Dendritic cell treated with granulocyte-macrophage colony-stimulating factor and Interleukin-4, amounts not matched to agents 40 ng/mL and 50 ng/mL, for 4 days (primary cell): ENCODE data around the gene PRPF40A.
A peak's percentile ranks its signal among the peaks of the same experiment; 100 is the strongest.
"Not testable (repeated sequence)": the region's sequence is repeated elsewhere in the genome, so short reads cannot be mapped to it uniquely, and the experiment has no call there.

Experiments
- H3K27ac Mint-ChIP-seq: one replicate; pipeline ENCODE4 v1.8.0; 2022; ENCODE audit warnings: mild to moderate bottlenecking, mixed read lengths
- H3K27me3 Mint-ChIP-seq: one replicate; pipeline ENCODE4 v1.8.0; 2022; ENCODE audit warnings: mild to moderate bottlenecking, mixed read lengths
- H3K36me3 Mint-ChIP-seq: one replicate; pipeline ENCODE4 v1.8.0; 2022; ENCODE audit warnings: low read depth, mixed read lengths
- H3K4me1 Mint-ChIP-seq: one replicate; pipeline ENCODE4 v1.8.0; 2022; ENCODE audit warnings: low read depth, mixed read lengths
- H3K4me3 Mint-ChIP-seq: one replicate; pipeline ENCODE4 v1.8.0; 2022; ENCODE audit warnings: mild to moderate bottlenecking, moderate library complexity, mixed read lengths
- H3K9me3 Mint-ChIP-seq: one replicate; pipeline ENCODE4 v1.8.0; 2022; ENCODE audit warnings: mixed read lengths
- intact Hi-C: fragments of 100-400 bp; cut with micrococcal nuclease; formaldehyde crosslinking; loops from one replicate; pipeline ENCODE4 v1.15.0; 2022

PRPF40A gene

DNA sequence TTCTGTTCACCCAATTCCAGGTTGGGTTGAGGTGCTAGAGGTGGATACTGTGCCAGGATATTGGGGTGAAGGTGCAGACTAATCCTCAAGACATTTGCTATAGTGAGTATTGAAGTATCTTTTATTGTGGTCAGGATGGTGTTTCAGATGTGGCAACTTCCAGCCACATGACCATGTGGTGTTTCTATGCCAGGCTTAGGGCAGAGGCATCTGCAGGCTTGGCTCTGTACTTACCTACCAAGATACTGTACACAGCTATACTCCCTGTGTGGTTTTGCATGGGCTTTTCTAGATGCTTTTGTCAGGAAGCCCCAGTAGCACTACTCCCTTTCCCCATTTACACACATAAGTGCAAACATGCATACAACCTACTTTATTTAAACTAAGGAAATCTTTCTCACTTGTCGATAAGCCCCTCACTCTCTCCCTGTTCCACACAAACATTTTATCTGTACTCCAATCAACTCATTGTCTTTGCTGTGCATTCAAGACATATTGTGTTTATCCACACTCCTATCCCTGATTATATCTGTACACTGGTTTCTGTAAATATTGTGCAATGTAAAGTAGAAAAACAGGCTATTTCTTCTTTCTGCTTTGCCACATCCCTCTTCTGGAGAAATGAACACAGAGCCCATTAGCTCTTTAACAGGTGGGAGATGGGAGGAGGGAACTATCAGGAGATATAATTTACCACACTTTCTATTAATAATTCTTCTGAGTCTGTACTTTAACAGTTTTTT, 13.5 kb upstream of the PRPF40A start:
- H3K9me3 Mint-ChIP-seq = no peaks in the 10 kb centered on the region
- H3K27ac Mint-ChIP-seq = peak overlapping the region; percentile 5
- peaks cover 7% of the 10 kb centered on the region for H3K36me3 Mint-ChIP-seq
- H3K27me3 Mint-ChIP-seq = no peaks in the 10 kb centered on the region
- peaks cover 17% of the 10 kb centered on the region for H3K4me1 Mint-ChIP-seq
- peak overlapping the region; percentile 11 for H3K4me3 Mint-ChIP-seq
- intact Hi-C loops = no loop called here

DNA sequence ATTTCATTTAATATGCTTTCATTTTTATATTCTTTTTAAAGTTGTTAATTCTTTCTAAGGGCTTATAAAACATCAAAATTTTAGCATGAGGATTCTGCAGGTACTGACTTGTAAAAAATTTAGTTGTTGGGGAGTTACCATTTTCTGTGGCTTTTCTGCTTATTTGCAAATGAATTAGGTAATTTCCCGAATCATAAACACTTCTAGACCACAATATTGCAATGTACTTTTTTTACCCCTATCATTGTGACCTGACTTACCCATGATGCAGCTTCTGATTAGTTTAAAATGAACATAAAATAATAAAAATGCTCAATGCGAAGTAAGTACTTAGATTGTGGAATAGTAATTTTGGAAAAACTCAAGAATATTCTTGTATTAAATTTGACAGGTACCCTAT, 12.6 kb upstream of the PRPF40A start:
- Mint-ChIP-seq H3K36me3 (peaks cover 3% of the 10 kb centered on the region), H3K4me1 (peaks cover 17% of the 10 kb centered on the region), H3K9me3 (no peaks in the 10 kb centered on the region), H3K27me3 (no peaks in the 10 kb centered on the region), H3K27ac (no peak overlapping the region), H3K4me3 (no peak overlapping the region)
- intact Hi-C loops = no loop called here

GRCh38 chr2:152723918-152724317, 6.7 kb upstream of the PRPF40A start:
- H3K36me3 Mint-ChIP-seq = peaks cover 35% of the 10 kb centered on the region
- H3K4me3 Mint-ChIP-seq = no peak overlapping the region
- H3K9me3 Mint-ChIP-seq = no peaks in the 10 kb centered on the region
- no peak overlapping the region for H3K27ac Mint-ChIP-seq
- H3K4me1 Mint-ChIP-seq = peaks cover 21% of the 10 kb centered on the region
- H3K27me3 Mint-ChIP-seq = no peaks in the 10 kb centered on the region
- intact Hi-C loops = no loop called here

GRCh38 chr2:152722639-152723038, 5.4 kb upstream of the PRPF40A start:
- intact Hi-C loops, H3K4me3 Mint-ChIP-seq, H3K9me3 Mint-ChIP-seq, H3K27ac Mint-ChIP-seq, H3K27me3 Mint-ChIP-seq: not testable (repeated sequence)
- H3K36me3 Mint-ChIP-seq = peaks cover 48% of the 10 kb centered on the region
- H3K4me1 Mint-ChIP-seq = peaks cover 21% of the 10 kb centered on the region

GRCh38 chr2:152720794-152721193, 3.5 kb upstream of the PRPF40A start:
- H3K4me3 Mint-ChIP-seq = no peak overlapping the region
- intact Hi-C loops = no loop called here
- H3K4me1 Mint-ChIP-seq = peaks cover 31% of the 10 kb centered on the region
- no peak overlapping the region for H3K27ac Mint-ChIP-seq
- no peaks in the 10 kb centered on the region for H3K9me3 Mint-ChIP-seq
- no peaks in the 10 kb centered on the region for H3K27me3 Mint-ChIP-seq
- H3K36me3 Mint-ChIP-seq = peaks cover 60% of the 10 kb centered on the region

GRCh38 chr2:152718909-152719645, 1.8 kb upstream of the PRPF40A start:
- Mint-ChIP-seq H3K4me1 (peaks cover 31% of the 10 kb centered on the region), H3K4me3 (peak overlapping the region; percentile 92), H3K27me3 (no peaks in the 10 kb centered on the region), H3K27ac (peak overlapping the region; percentile 96), H3K36me3 (peaks cover 71% of the 10 kb centered on the region), H3K9me3 (no peaks in the 10 kb centered on the region)
- intact Hi-C loops = loop anchor here (5.0 to 10.0 kb wide), 3 partner anchors 542 to 894 kb away; partner anchors contain the start of genes ARL5A and STAM2

GRCh38 chr2:152718076-152718908, 1.0 kb upstream of the PRPF40A start, which contains the start of gene ARL6IP6:
ARL6IP6 (plus strand) TSS chr2:152718620; CDS start chr2:152718625, 5 bp downstream.
- H3K4me3 Mint-ChIP-seq = peak within 1 kb of the TSS; percentile 92
- peaks cover 72% of the 10 kb centered on the region for H3K36me3 Mint-ChIP-seq
- H3K4me1 Mint-ChIP-seq = peaks cover 31% of the 10 kb centered on the region
- H3K27ac Mint-ChIP-seq = peak within 1 kb of the TSS; percentile 96
- H3K9me3 Mint-ChIP-seq = no peaks in the 10 kb centered on the region
- H3K27me3 Mint-ChIP-seq = no peaks in the 10 kb centered on the region
- intact Hi-C loops = loop anchor here (5.0 to 10.0 kb wide), 3 partner anchors 541 to 893 kb away; partner anchors contain the start of genes ARL5A and STAM2

DNA sequence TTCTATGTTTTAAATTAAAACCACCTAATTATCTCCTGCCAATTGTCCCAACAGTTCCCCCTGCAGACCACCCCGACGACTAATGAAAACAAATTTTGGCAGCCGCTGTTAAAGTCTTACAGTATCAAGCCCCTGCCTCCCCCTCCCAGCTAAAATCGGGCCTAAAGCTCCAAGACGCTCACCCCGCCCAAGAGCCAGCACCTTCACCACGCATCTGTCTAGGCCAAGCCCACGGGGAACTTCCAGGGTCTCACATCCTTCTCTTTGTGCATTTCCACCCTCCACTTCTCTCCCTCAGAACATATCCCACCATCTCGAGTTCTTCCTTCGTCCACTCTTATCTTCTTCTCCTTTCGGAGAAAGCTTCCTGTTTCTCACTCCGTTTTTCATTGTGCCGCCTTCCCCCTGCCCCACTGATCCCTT, 445 bp downstream of the PRPF40A start:
- Mint-ChIP-seq H3K4me1 (peaks cover 38% of the 10 kb centered on the region), H3K27ac (peak overlapping the region; percentile 96), H3K9me3 (no peaks in the 10 kb centered on the region), H3K27me3 (no peaks in the 10 kb centered on the region), H3K4me3 (peak overlapping the region; percentile 92), H3K36me3 (peaks cover 74% of the 10 kb centered on the region)
- intact Hi-C loops = loop anchor here (5.0 to 10.0 kb wide), 3 partner anchors 540 to 892 kb away; partner anchors contain the start of genes ARL5A and STAM2

GRCh38 chr2:152715854-152716428, 1.3 kb downstream of the PRPF40A start:
- peaks cover 38% of the 10 kb centered on the region for H3K4me1 Mint-ChIP-seq
- H3K4me3 Mint-ChIP-seq = peak overlapping the region; percentile 92
- intact Hi-C loops = loop anchor here (5.0 to 10.0 kb wide), 3 partner anchors 539 to 891 kb away; partner anchors contain the start of genes ARL5A and STAM2
- peak overlapping the region; percentile 96 for H3K27ac Mint-ChIP-seq
- H3K36me3 Mint-ChIP-seq = peaks cover 74% of the 10 kb centered on the region
- no peaks in the 10 kb centered on the region for H3K9me3 Mint-ChIP-seq
- H3K27me3 Mint-ChIP-seq = no peaks in the 10 kb centered on the region

GRCh38 chr2:152715112-152715511, 2.1 kb downstream of the PRPF40A start:
- H3K9me3 Mint-ChIP-seq = no peaks in the 10 kb centered on the region
- peaks cover 30% of the 10 kb centered on the region for H3K4me1 Mint-ChIP-seq
- intact Hi-C loops = loop anchor here (5.0 to 10.0 kb wide), 3 partner anchors 538 to 890 kb away; partner anchors contain the start of genes ARL5A and STAM2
- H3K27me3 Mint-ChIP-seq = no peaks in the 10 kb centered on the region
- H3K4me3 Mint-ChIP-seq = no peak overlapping the region
- H3K36me3 Mint-ChIP-seq = peaks cover 75% of the 10 kb centered on the region
- H3K27ac Mint-ChIP-seq = no peak overlapping the region

DNA sequence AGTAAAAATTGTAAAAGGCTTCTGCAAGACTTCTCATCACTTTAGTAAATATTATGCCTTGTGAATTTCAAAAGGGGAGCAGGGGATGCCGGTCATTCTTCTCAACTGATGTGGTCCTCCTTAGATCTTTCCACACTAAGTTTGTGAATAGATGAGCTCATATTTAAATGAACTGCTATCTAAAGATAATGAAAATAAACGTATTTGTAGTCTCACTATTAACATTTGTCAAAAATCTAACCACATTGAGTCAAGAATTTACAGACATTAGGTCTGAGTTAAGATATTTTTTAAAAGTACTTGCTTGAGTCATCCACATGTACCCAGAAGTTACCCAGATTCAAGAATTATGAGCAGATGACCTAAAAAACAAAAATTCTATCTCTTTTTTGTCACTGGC, 6.5 kb downstream of the PRPF40A start:
- H3K4me1 Mint-ChIP-seq = peaks cover 22% of the 10 kb centered on the region
- peaks cover 12% of the 10 kb centered on the region for H3K9me3 Mint-ChIP-seq
- H3K4me3 Mint-ChIP-seq = no peak overlapping the region
- H3K27me3 Mint-ChIP-seq = no peaks in the 10 kb centered on the region
- peaks cover 90% of the 10 kb centered on the region for H3K36me3 Mint-ChIP-seq
- intact Hi-C loops = loop anchor here (10.0 kb wide), 2 partner anchors 676 to 886 kb away; partner anchors contain the start of gene ARL5A
- H3K27ac Mint-ChIP-seq = no peak overlapping the region

DNA sequence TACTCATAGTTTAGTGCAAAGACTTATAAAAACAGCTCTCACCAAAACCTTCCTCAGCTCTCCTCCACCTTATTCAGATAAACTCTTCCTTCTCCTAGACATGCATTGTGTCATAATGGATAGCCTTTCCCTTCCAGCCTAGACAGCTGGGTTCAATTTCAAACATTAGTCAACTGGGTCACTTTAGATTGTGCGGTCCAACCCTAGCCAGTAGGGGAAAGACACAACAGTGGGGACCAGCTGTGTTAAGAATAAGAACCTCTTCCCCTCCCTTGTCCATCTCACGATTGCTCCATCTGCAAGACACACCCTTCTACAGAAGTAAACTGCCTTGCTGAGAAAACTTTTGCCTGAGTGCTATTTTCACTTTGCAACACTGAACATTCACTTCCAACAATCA, 8.5 kb downstream of the PRPF40A start:
- Mint-ChIP-seq H3K4me3 (no peak overlapping the region), H3K9me3 (peaks cover 12% of the 10 kb centered on the region), H3K27ac (no peak overlapping the region), H3K27me3 (no peaks in the 10 kb centered on the region), H3K4me1 (peaks cover 22% of the 10 kb centered on the region), H3K36me3 (peaks cover 80% of the 10 kb centered on the region)
- intact Hi-C loops = no loop called here

GRCh38 chr2:152706477-152707021, 10.7 kb downstream of the PRPF40A start:
- Mint-ChIP-seq H3K9me3 (peaks cover 31% of the 10 kb centered on the region), H3K27ac (no peak overlapping the region), H3K27me3 (no peaks in the 10 kb centered on the region), H3K4me1 (peaks cover 15% of the 10 kb centered on the region), H3K36me3 (peaks cover 78% of the 10 kb centered on the region), H3K4me3 (no peak overlapping the region)
- intact Hi-C loops = no loop called here
